ENCODE data around the gene ZCCHC24. TPM values are rescaled to one million over a fixed set of nuclear protein-coding genes. Genes with fewer than 3 reads are reported as not detected.

ZCCHC24 gene
- total RNA-seq, 4 donors from 2014 or later, result 2.8 to 39.6 (median 9.3) TPM

GRCh38 chr10:79476645-79477044, 31.2 kb upstream of the ZCCHC24 start:
- Histone ChIP-seq H3K27ac (no peak overlapping the region), H3K4me3 (no peak overlapping the region), H3K27me3 (no peaks in the 10 kb centered on the region), H3K4me1 (no peaks in the 10 kb centered on the region), H3K9me3 (no peaks in the 10 kb centered on the region), H3K36me3 (no peaks in the 10 kb centered on the region)
- TF ChIP-seq POLR2A (IDR thresholded peaks at IDR 0.05) (no peak), CTCF (IDR thresholded peaks at IDR 0.05) (no peak)
- DNase-seq, result no peak

- Histone ChIP-seq H3K27me3 (no peaks in the 10 kb centered on the region), H3K36me3 (no peaks in the 10 kb centered on the region), H3K9me3 (no peaks in the 10 kb centered on the region), H3K4me3 (no peak overlapping the region), H3K4me1 (no peaks in the 10 kb centered on the region), H3K27ac (no peak overlapping the region)
- no peak for DNase-seq
- TF ChIP-seq CTCF (IDR thresholded peaks at IDR 0.05) (no peak), POLR2A (IDR thresholded peaks at IDR 0.05) (no peak)
These were observed 30.5 kb upstream of the ZCCHC24 start for GRCh38 chr10:79475877-79476276.

- no peaks in the 10 kb centered on the region for H3K9me3 ChIP-seq
- H3K4me1 ChIP-seq, result no peaks in the 10 kb centered on the region
- DNase-seq, result no peak
- no peak overlapping the region for H3K4me3 ChIP-seq
- no peaks in the 10 kb centered on the region for H3K36me3 ChIP-seq
- no peaks in the 10 kb centered on the region for H3K27me3 ChIP-seq
- TF ChIP-seq CTCF (IDR thresholded peaks at IDR 0.05) (no peak), POLR2A (IDR thresholded peaks at IDR 0.05) (no peak)
- no peak overlapping the region for H3K27ac ChIP-seq
These were observed 29.8 kb upstream of the ZCCHC24 start for GRCh38 chr10:79475119-79475653.

GRCh38 chr10:79473496-79474095, 28.2 kb upstream of the ZCCHC24 start:
- no peak for DNase-seq
- H3K36me3 ChIP-seq, result no peaks in the 10 kb centered on the region
- H3K9me3 ChIP-seq, result no peaks in the 10 kb centered on the region
- no peak overlapping the region for H3K27ac ChIP-seq
- no peaks in the 10 kb centered on the region for H3K27me3 ChIP-seq
- no peak overlapping the region for H3K4me3 ChIP-seq
- TF ChIP-seq CTCF (IDR thresholded peaks at IDR 0.05), result no peak
- no peak for TF ChIP-seq POLR2A (IDR thresholded peaks at IDR 0.05)
- no peaks in the 10 kb centered on the region for H3K4me1 ChIP-seq

GRCh38 chr10:79472951-79473350, 27.5 kb upstream of the ZCCHC24 start:
- Histone ChIP-seq H3K4me1 (no peaks in the 10 kb centered on the region), H3K4me3 (no peak overlapping the region), H3K27ac (no peak overlapping the region), H3K27me3 (no peaks in the 10 kb centered on the region), H3K9me3 (no peaks in the 10 kb centered on the region), H3K36me3 (no peaks in the 10 kb centered on the region)
- DNase-seq, result no peak
- TF ChIP-seq POLR2A (IDR thresholded peaks at IDR 0.05), result no peak
- TF ChIP-seq CTCF (IDR thresholded peaks at IDR 0.05), result no peak

All from Peyer's patch (tissue), 4 donors.